GM19395 (cell line): ENCODE measurements around the gene GTF2A1.

ENCODE experiments used
- ATAC-seq: cut with Tn5 transposase; IDR thresholded peaks from one replicate; pipeline ENCODE4 v1.9.1; 2021; ENCODE audit warnings: mild to moderate bottlenecking, moderate library complexity; ENCODE audit not compliant: unreplicated experiment

Gene GTF2A1

GRCh38 chr14:81141426-81141825 is 79.3 kb downstream of the GTF2A1 start:
- no peak for ATAC-seq

GRCh38 chr14:81138429-81138828 is 82.3 kb downstream of the GTF2A1 start:
- no peak for ATAC-seq

- no peak for ATAC-seq
Measured at GRCh38 chr14:81137316-81137715, 83.4 kb downstream of the GTF2A1 start.

GRCh38 chr14:81133400-81133799 is 87.4 kb downstream of the GTF2A1 start:
- ATAC-seq = no peak

GRCh38 chr14:81132468-81132867 is 88.3 kb downstream of the GTF2A1 start:
- ATAC-seq = no peak

- ATAC-seq = no peak
Measured at GRCh38 chr14:81129242-81129641, 91.5 kb downstream of the GTF2A1 start.

- ATAC-seq = no peak
Measured at GRCh38 chr14:81127785-81128184, 93.0 kb downstream of the GTF2A1 start.

- ATAC-seq = no peak
Measured at GRCh38 chr14:81125536-81125935, 95.2 kb downstream of the GTF2A1 start.
